SK-N-SH (cell line): ENCODE data around the gene CYP1B1. TPM values are rescaled to one million over a fixed set of nuclear protein-coding genes. Genes with fewer than 3 reads are reported as not detected.

Experiments
- CTCF ChIA-PET: fragments of 300-600, 350-600 bp; formaldehyde crosslinking; extraction: SDS; loops from one replicate; lab custom pipeline; 2021; lab: Yijun Ruan, JAX
- POLR2A ChIA-PET: fragments of 350-600 bp; sonication (Branson Sonifier 250); formaldehyde crosslinking; extraction: SDS; loops from one replicate; lab custom pipeline; 2020; ENCODE audit warnings: antibody characterized with exemption, inconsistent platforms; lab: Yijun Ruan, JAX
- DNase-seq: peaks from one replicate; pipeline ENCODE4 v3.0.0; 2012
- H2AFZ ChIP-seq: fragments of 200-600 bp; sonication (generic); 2 replicates; pipeline ENCODE4 v1.8.1; 2016; ENCODE audit warnings: antibody characterized with exemption, mild to moderate bottlenecking, low read depth
- H3F3A ChIP-seq: fragments of 200-600 bp; sonication (generic); replicated peaks from 2 replicates; pipeline ENCODE3; 2016; ENCODE audit warnings: antibody characterized with exemption, mild to moderate bottlenecking; ENCODE audit not compliant: insufficient read depth
- H3K27ac ChIP-seq, 2 experiments: fragments of 200-500 bp in 1 of 2; fragments of 200-600 bp in 1 of 2; sonication (Bioruptor generic) in 1 of 2; sonication (generic), shearing (Covaris generic) in 1 of 2; 2 replicates each; pipeline versions ENCODE4 v1.5.1 to v1.6.1; 2014 to 2016; ENCODE audit warnings: low read depth in 2 of 2, inconsistent platforms in 1 of 2, low read length in 1 of 2, mild to moderate bottlenecking in 1 of 2, mixed read lengths in 1 of 2
- H3K27me3 ChIP-seq: fragments of 200-600 bp; sonication (generic), shearing (Covaris generic); 2 replicates; pipeline ENCODE4 v1.6.1; 2016; ENCODE audit warnings: mixed run types; ENCODE audit not compliant: insufficient read depth
- H3K36me3 ChIP-seq, 2 experiments: fragments of 200-500 bp in 1 of 2; fragments of 200-600 bp in 1 of 2; sonication (Bioruptor generic) in 1 of 2; sonication (generic) in 1 of 2; replicated peaks in 1 of 2; 2 replicates each; pipeline versions ENCODE3 to v1.5.1; 2014 to 2016; ENCODE audit warnings: low read length in 1 of 2, mild to moderate bottlenecking in 1 of 2; ENCODE audit not compliant: insufficient read depth in 2 of 2, control insufficient read depth in 1 of 2
- H3K4me1 ChIP-seq, 2 experiments: fragments of 200-500 bp in 1 of 2; fragments of 200-600 bp in 1 of 2; sonication (Bioruptor generic) in 1 of 2; sonication (generic), shearing (Covaris generic) in 1 of 2; 2 replicates each; pipeline versions ENCODE4 v1.5.1 to v1.6.1; 2014 to 2016; ENCODE audit warnings: low read depth in 1 of 2, low read length in 1 of 2, mixed run types in 1 of 2; ENCODE audit not compliant: insufficient read depth in 2 of 2, control insufficient read depth in 1 of 2
- H3K4me2 ChIP-seq: fragments of 200-600 bp; sonication (generic), shearing (Covaris generic); 2 replicates; pipeline ENCODE4 v1.6.1; 2017; ENCODE audit warnings: mixed run types
- H3K4me3 ChIP-seq, 2 experiments: fragments of 200-500 bp in 1 of 2; fragments of 200-600 bp in 1 of 2; sonication (Bioruptor generic) in 1 of 2; sonication (generic), shearing (Covaris generic) in 1 of 2; 2 replicates each; pipeline versions ENCODE4 v1.5.1 to v1.8.1; 2014 to 2016; ENCODE audit warnings: low read depth in 2 of 2, inconsistent platforms in 1 of 2, low read length in 1 of 2, mild to moderate bottlenecking in 1 of 2, mixed read lengths in 1 of 2, moderate library complexity in 1 of 2
- H3K79me2 ChIP-seq: fragments of 200-600 bp; sonication (generic); 2 replicates; pipeline ENCODE4 v1.8.1; 2017; ENCODE audit warnings: mild to moderate bottlenecking; ENCODE audit not compliant: insufficient read depth
- H3K9ac ChIP-seq: fragments of 200-600 bp; sonication (generic); 2 replicates; pipeline ENCODE4 v1.6.1; 2017; ENCODE audit warnings: mixed run types
- H3K9me2 ChIP-seq: fragments of 200-600 bp; sonication (generic); 2 replicates; pipeline ENCODE4 v1.6.1; 2017; ENCODE audit warnings: mixed run types
- H3K9me3 ChIP-seq: fragments of 200-600 bp; sonication (generic); 2 replicates; pipeline ENCODE4 v1.6.1; 2017; ENCODE audit warnings: mixed run types, mild to moderate bottlenecking, moderate library complexity
- H4K20me1 ChIP-seq: fragments of 200-600 bp; sonication (generic); 2 replicates; pipeline ENCODE4 v1.6.1; 2017; ENCODE audit warnings: mild to moderate bottlenecking, mixed run types; ENCODE audit not compliant: insufficient read depth
- PBX3 ChIP-seq: IDR thresholded peaks from 2 replicates; pipeline ENCODE4; 2012
- POLR2AphosphoS5 ChIP-seq: IDR thresholded peaks from 2 replicates; pipeline ENCODE4 v1.6.1; 2012; ENCODE audit warnings: low read depth, low read length
- RAD21 ChIP-seq: IDR thresholded peaks from 2 replicates; pipeline ENCODE4 v1.6.1; 2012; ENCODE audit warnings: mild to moderate bottlenecking, low read length
- REST ChIP-seq: IDR thresholded peaks from 2 replicates; pipeline ENCODE4 v1.6.1; 2012; ENCODE audit warnings: mild to moderate bottlenecking, low read depth, low read length, moderate library complexity
- SIN3A ChIP-seq: IDR thresholded peaks from 2 replicates; pipeline ENCODE4 v1.6.1; 2012; ENCODE audit warnings: low read depth, mild to moderate bottlenecking, low read length, moderate library complexity, borderline replicate concordance
- WGBS: methylation state at CpG from one replicate; pipeline ENCODE4 v1.1.6; 2017; ENCODE audit warnings: low lambda C conversion rate; 5-methylcytosine and 5-hydroxymethylcytosine counted together
- polyA plus RNA-seq, 3 experiments: library from polyadenylated mRNA; depleted of rRNA; stranded (reverse); fragments of >200 nt; gene quantifications; 2 replicates each; pipeline ENCODE4 v1.2.3, GENCODE V29; 2012
- TF ChIP-seq, protein P1 (sequence below): fragments of 150-350 bp; IDR thresholded peaks from 2 replicates; pipeline ENCODE4 v1.6.1; 2017; ENCODE audit warnings: antibody characterized with exemption, low read length, low read depth, borderline replicate concordance
- TF ChIP-seq, protein P2 (sequence below): IDR thresholded peaks from 2 replicates; pipeline ENCODE4 v1.4.0; 2012; ENCODE audit warnings: low read depth, borderline replicate concordance
- TF ChIP-seq, protein P3 (sequence below): fragments of 200-600 bp; sonication (generic); IDR thresholded peaks from 2 replicates; pipeline ENCODE4 v1.6.1; 2017; ENCODE audit warnings: antibody characterized with exemption, mild to moderate bottlenecking, moderate library complexity

The CYP1B1 gene
- polyA plus RNA-seq, 1 of the 3 experiments (the other 2 are of a cell fraction), result 0.20 TPM

GRCh38 chr2:38097258-38097987, 21.5 kb upstream of the CYP1B1 start:
- H3K27ac ChIP-seq, result no peak overlapping the region
- ChIA-PET POLR2A (no interaction called here), CTCF (interaction anchor here (1.1 to 2.9 kb wide), 5 partner anchors 11 to 177 kb away, joined by 4 to 13 read pairs (median 6); partner anchors contain the start of gene CYP1B1)
- H3F3A ChIP-seq, result no peaks in the 10 kb centered on the region
- H3K9ac ChIP-seq, result no peak overlapping the region
- peaks cover 0 to 33% of the 10 kb centered on the region in 2 experiments; a peak in 2 of 4 replicates for H3K4me1 ChIP-seq
- TF ChIP-seq RAD21, result no peak
- TF ChIP-seq, protein P1, sequence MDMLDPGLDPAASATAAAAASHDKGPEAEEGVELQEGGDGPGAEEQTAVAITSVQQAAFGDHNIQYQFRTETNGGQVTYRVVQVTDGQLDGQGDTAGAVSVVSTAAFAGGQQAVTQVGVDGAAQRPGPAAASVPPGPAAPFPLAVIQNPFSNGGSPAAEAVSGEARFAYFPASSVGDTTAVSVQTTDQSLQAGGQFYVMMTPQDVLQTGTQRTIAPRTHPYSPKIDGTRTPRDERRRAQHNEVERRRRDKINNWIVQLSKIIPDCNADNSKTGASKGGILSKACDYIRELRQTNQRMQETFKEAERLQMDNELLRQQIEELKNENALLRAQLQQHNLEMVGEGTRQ, result no peak
- TF ChIP-seq POLR2AphosphoS5, result no peak
- TF ChIP-seq, protein P2, sequence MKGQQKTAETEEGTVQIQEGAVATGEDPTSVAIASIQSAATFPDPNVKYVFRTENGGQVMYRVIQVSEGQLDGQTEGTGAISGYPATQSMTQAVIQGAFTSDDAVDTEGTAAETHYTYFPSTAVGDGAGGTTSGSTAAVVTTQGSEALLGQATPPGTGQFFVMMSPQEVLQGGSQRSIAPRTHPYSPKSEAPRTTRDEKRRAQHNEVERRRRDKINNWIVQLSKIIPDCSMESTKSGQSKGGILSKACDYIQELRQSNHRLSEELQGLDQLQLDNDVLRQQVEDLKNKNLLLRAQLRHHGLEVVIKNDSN, result no peak
- TF ChIP-seq, protein P3, sequence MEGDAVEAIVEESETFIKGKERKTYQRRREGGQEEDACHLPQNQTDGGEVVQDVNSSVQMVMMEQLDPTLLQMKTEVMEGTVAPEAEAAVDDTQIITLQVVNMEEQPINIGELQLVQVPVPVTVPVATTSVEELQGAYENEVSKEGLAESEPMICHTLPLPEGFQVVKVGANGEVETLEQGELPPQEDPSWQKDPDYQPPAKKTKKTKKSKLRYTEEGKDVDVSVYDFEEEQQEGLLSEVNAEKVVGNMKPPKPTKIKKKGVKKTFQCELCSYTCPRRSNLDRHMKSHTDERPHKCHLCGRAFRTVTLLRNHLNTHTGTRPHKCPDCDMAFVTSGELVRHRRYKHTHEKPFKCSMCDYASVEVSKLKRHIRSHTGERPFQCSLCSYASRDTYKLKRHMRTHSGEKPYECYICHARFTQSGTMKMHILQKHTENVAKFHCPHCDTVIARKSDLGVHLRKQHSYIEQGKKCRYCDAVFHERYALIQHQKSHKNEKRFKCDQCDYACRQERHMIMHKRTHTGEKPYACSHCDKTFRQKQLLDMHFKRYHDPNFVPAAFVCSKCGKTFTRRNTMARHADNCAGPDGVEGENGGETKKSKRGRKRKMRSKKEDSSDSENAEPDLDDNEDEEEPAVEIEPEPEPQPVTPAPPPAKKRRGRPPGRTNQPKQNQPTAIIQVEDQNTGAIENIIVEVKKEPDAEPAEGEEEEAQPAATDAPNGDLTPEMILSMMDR, result no peak
- TF ChIP-seq SIN3A, result no peak
- no peak for TF ChIP-seq PBX3
- no peak for TF ChIP-seq REST
- H3K9me2 ChIP-seq, result no peaks in the 10 kb centered on the region
- H3K4me3 ChIP-seq, result no peak overlapping the region
- no peaks in the 10 kb centered on the region for H3K27me3 ChIP-seq
- no peaks in the 10 kb centered on the region for H3K36me3 ChIP-seq
- H2AFZ ChIP-seq, result no peak overlapping the region
- 63% methylated on average over 2 of the region's 2 CpGs for WGBS
- no peaks in the 10 kb centered on the region for H3K79me2 ChIP-seq
- H3K4me2 ChIP-seq, result no peak overlapping the region
- H4K20me1 ChIP-seq, result no peaks in the 10 kb centered on the region
- DNase-seq, result no peak
- no peaks in the 10 kb centered on the region for H3K9me3 ChIP-seq
